Superior temporal gyrus (tissue), 1 donor: Measurements from ENCODE around the gene SLC49A3.

ENCODE experiments used
- DNase-seq: peaks from one replicate; pipeline ENCODE4 v3.0.0-alpha.2; 2016; ENCODE audit errors: extremely low spot score

SLC49A3 gene

DNA sequence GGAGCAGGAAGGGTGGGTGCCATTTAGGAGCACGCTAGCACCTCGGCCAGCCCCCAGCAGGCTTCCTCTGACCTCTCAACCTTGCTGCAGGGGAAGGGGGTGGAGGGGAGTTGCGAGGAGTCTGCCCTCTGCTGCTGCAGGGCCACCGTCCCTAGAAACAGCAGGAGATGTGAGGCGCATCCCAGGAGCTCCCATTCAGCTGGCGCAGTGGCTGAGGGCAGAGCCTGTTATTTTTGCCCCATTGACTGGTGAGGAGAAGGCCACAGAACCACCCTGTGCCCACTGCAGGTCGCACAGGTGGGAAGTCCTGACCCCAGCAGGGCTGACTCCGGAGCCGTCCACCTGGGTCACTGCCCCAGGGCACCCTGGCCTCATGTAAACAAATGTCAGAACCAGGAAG is 55.5 kb downstream of the SLC49A3 start:
- DNase-seq = no peak

DNA sequence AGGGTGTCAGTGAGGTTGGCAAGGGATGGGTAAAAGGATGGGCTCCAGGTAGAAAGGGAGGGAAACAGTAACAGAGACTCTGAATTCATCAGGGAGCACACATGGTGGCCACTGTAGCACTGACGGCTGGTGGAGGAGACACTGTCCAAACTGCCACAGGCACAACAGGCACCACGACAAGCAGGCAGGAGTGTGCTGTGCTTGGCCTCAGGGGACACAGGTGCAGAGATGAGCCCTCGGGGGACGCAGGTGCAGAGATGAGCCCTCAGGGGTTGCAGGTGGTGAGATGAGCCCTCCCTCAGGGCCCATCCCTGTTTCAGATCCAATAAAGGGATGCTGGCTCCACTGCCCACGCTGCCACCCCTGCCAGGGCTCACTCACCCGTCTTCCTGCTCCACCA is 56.0 kb downstream of the SLC49A3 start:
- no peak for DNase-seq

DNA sequence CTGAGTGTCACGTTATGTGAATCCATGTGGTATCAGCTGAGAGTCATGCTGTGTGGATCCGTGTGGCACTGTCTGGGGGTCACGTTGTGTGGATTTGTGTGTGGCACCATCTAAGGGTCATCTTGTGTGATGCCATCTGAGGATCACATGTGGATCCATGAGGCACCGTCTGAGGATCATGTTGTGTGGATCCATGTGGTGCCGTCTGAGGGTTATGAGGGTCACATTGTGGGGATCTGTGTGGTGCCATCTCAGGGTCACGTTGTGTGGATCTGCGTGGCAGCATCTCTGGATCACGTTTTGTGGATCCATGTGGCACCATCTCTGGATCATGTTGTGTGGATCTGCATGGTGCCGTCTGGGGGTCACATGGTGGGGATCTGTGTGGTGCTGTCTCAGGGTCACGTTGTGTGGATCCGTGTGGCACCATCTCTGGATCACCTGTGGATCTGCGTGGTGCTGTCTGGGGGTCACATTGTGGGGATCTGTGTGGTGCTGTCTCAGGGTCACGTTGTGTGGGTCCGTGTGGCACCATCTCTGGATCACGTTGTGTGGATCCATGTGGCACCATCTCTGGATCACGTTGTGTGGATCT is 56.7 kb downstream of the SLC49A3 start:
- DNase-seq = no peak
